ENCODE results near the gene MBLAC1. TPM values are rescaled to one million over a fixed set of nuclear protein-coding genes. Genes with fewer than 3 reads are reported as not detected.

The MBLAC1 gene
- total RNA-seq, 1 experiment from 2014 or later: not detected

Small RNA genes lying within 50 kb of the gene (small RNA-seq; reads per million reads assigned to genes)
- 120 reads per million, percentile 99 among the genes with 10 or more reads in this experiment for gene MIR106B
- gene MIR25: 935 reads per million, percentile 100 among the genes with 10 or more reads in this experiment
- 529 reads per million, percentile 100 among the genes with 10 or more reads in this experiment for gene MIR93

Other genes with a start within 250 kb of the MBLAC1 start
- gene OR2AE1, start 249.9 kb upstream of the MBLAC1 start, total RNA-seq (2014; rRNA removed; shearing (Covaris generic); ENCODE audit: low replicate concordance): not detected in 2 replicates
- 20.9 and 25.2 TPM in 2 replicates for gene TRIM4, start 207.4 kb upstream of the MBLAC1 start, total RNA-seq (2014; rRNA removed; shearing (Covaris generic); ENCODE audit: low replicate concordance)
- gene GJC3, start 197.3 kb upstream of the MBLAC1 start, total RNA-seq (2014; rRNA removed; shearing (Covaris generic); ENCODE audit: low replicate concordance): 0.47 TPM in 1 of 2 replicates, not detected in the other
- 1.0 and 2.0 TPM in 2 replicates for gene AZGP1, start 150.9 kb upstream of the MBLAC1 start, total RNA-seq (2014; rRNA removed; shearing (Covaris generic); ENCODE audit: low replicate concordance)
- 21.3 and 22.1 TPM in 2 replicates for gene ZKSCAN1, start 111.4 kb upstream of the MBLAC1 start, total RNA-seq (2014; rRNA removed; shearing (Covaris generic); ENCODE audit: low replicate concordance)
- 6.1 and 16.6 TPM in 2 replicates for gene ZSCAN21, start 77.2 kb upstream of the MBLAC1 start, total RNA-seq (2014; rRNA removed; shearing (Covaris generic); ENCODE audit: low replicate concordance)
- 17.6 and 20.8 TPM in 2 replicates for gene ZNF3, start 45.2 kb upstream of the MBLAC1 start, total RNA-seq (2014; rRNA removed; shearing (Covaris generic); ENCODE audit: low replicate concordance)
- 52.7 and 61.1 TPM in 2 replicates for gene COPS6, start 38.0 kb upstream of the MBLAC1 start, total RNA-seq (2014; rRNA removed; shearing (Covaris generic); ENCODE audit: low replicate concordance)
- 109 and 175 TPM in 2 replicates for gene MCM7, start 25.6 kb upstream of the MBLAC1 start, total RNA-seq (2014; rRNA removed; shearing (Covaris generic); ENCODE audit: low replicate concordance)
- 3.6 and 14.5 TPM in 2 replicates for gene AP4M1, start 25.3 kb upstream of the MBLAC1 start, total RNA-seq (2014; rRNA removed; shearing (Covaris generic); ENCODE audit: low replicate concordance)
- gene TAF6, start 7.6 kb upstream of the MBLAC1 start, total RNA-seq (2014; rRNA removed; shearing (Covaris generic); ENCODE audit: low replicate concordance): 30.6 and 34.3 TPM in 2 replicates
- gene CNPY4, start 7.3 kb upstream of the MBLAC1 start, total RNA-seq (2014; rRNA removed; shearing (Covaris generic); ENCODE audit: low replicate concordance): 13.0 and 16.6 TPM in 2 replicates
- 171 and 292 TPM in 2 replicates for gene LAMTOR4, start 22.0 kb downstream of the MBLAC1 start, total RNA-seq (2014; rRNA removed; shearing (Covaris generic); ENCODE audit: low replicate concordance)
- 15.8 and 23.3 TPM in 2 replicates for gene TRAPPC14, start 31.8 kb downstream of the MBLAC1 start, total RNA-seq (2014; rRNA removed; shearing (Covaris generic); ENCODE audit: low replicate concordance)
- 0.11 TPM in 1 of 2 replicates, not detected in the other for gene GAL3ST4, start 41.6 kb downstream of the MBLAC1 start, total RNA-seq (2014; rRNA removed; shearing (Covaris generic); ENCODE audit: low replicate concordance)
- 1.9 and 5.3 TPM in 2 replicates for gene GPC2, start 50.4 kb downstream of the MBLAC1 start, total RNA-seq (2014; rRNA removed; shearing (Covaris generic); ENCODE audit: low replicate concordance)
- 8.1 and 22.1 TPM in 2 replicates for gene STAG3, start 51.0 kb downstream of the MBLAC1 start, total RNA-seq (2014; rRNA removed; shearing (Covaris generic); ENCODE audit: low replicate concordance)
- 1.6 and 2.7 TPM in 2 replicates for gene PVRIG, start 93.0 kb downstream of the MBLAC1 start, total RNA-seq (2014; rRNA removed; shearing (Covaris generic); ENCODE audit: low replicate concordance)
- gene SPDYE3, start 180.7 kb downstream of the MBLAC1 start, total RNA-seq (2014; rRNA removed; shearing (Covaris generic); ENCODE audit: low replicate concordance): not detected in 2 replicates
- gene PILRB, start 231.2 kb downstream of the MBLAC1 start, total RNA-seq (2014; rRNA removed; shearing (Covaris generic); ENCODE audit: low replicate concordance): 58.9 and 98.2 TPM in 2 replicates
- 2.3 and 2.4 TPM in 2 replicates for gene PILRA, start 246.5 kb downstream of the MBLAC1 start, total RNA-seq (2014; rRNA removed; shearing (Covaris generic); ENCODE audit: low replicate concordance)